Smooth muscle cell (in vitro differentiated cells): ENCODE results near the gene OR52E6. TPM values are rescaled to one million over a fixed set of nuclear protein-coding genes. Genes with fewer than 3 reads are reported as not detected.

Experiments
- DNase-seq: peaks from one replicate; lab custom pipeline; 2025; ENCODE audit not compliant: unreplicated experiment; lab: John Stamatoyannopoulos, UW
- H2AFZ ChIP-seq: fragments of 200-600 bp; sonication (generic); 2 replicates; pipeline ENCODE4 v1.6.0; 2016; ENCODE audit warnings: antibody characterized with exemption, low read depth, mild to moderate bottlenecking
- H3F3A ChIP-seq: fragments of 200-600 bp; sonication (generic); 2 replicates; pipeline ENCODE4 v1.6.0; 2017; ENCODE audit warnings: antibody characterized with exemption, low read depth
- H3K27ac ChIP-seq: fragments of 200-600 bp; sonication (generic); 2 replicates; pipeline ENCODE4 v1.5.1; 2016; ENCODE audit warnings: low read depth, mild to moderate bottlenecking
- H3K27me3 ChIP-seq: fragments of 200-600 bp; sonication (generic); 2 replicates; pipeline ENCODE4 v1.6.1; 2016; ENCODE audit warnings: low read depth, mild to moderate bottlenecking
- H3K36me3 ChIP-seq: fragments of 200-600 bp; sonication (generic); 2 replicates; pipeline ENCODE4 v1.5.1; 2016; ENCODE audit warnings: low read depth
- H3K4me1 ChIP-seq: fragments of 200-600 bp; sonication (generic); 2 replicates; pipeline ENCODE4 v1.5.1; 2016; ENCODE audit warnings: low read depth
- H3K4me2 ChIP-seq: fragments of 200-600 bp; sonication (generic); 2 replicates; pipeline ENCODE4 v1.6.0; 2016; ENCODE audit warnings: mild to moderate bottlenecking
- H3K4me3 ChIP-seq: fragments of 200-600 bp; sonication (generic); 2 replicates; pipeline ENCODE4 v1.5.1; 2016; ENCODE audit warnings: mild to moderate bottlenecking
- H3K79me2 ChIP-seq: fragments of 200-600 bp; sonication (generic); 2 replicates; pipeline ENCODE4 v1.6.0; 2016; ENCODE audit warnings: low read depth, mild to moderate bottlenecking
- H3K9ac ChIP-seq: fragments of 200-600 bp; sonication (generic); 2 replicates; pipeline ENCODE4 v1.6.0; 2016; ENCODE audit warnings: low read depth
- H3K9me3 ChIP-seq: fragments of 200-600 bp; sonication (generic); replicated peaks from 2 replicates; pipeline ENCODE4 v1.5.1; 2016; ENCODE audit warnings: low read depth
- H4K20me1 ChIP-seq: fragments of 200-600 bp; sonication (generic); 2 replicates; pipeline ENCODE4 v1.6.0; 2016; ENCODE audit warnings: low read depth
- WGBS: methylation state at CpG from one replicate; pipeline ENCODE4 v1.1.7; 2016; ENCODE audit warnings: low lambda C conversion rate; 5-methylcytosine and 5-hydroxymethylcytosine counted together
- polyA plus RNA-seq: library from polyadenylated mRNA; unstranded; fragments of >200 nt; fragmentation: Nextera tagmentation; extraction: Ambion mirVana; gene quantifications from 2 replicates; pipeline ENCODE4 v1.2.1, GENCODE V29; 2016
- total RNA-seq: library from RNA; depleted of rRNA; stranded (reverse); fragments of >200 nt; gene quantifications from 2 replicates; pipeline ENCODE4 v1.2.3, GENCODE V29; 2014
- TF ChIP-seq, protein P1 (sequence below): fragments of 200-600 bp; sonication (generic); IDR thresholded peaks from 2 replicates; pipeline ENCODE4 v1.5.1; 2017; ENCODE audit warnings: borderline replicate concordance, mild to moderate bottlenecking, antibody characterized with exemption; ENCODE audit not compliant: insufficient read depth, poor library complexity, severe bottlenecking

OR52E6 gene
- total and polyA plus RNA-seq, 2 experiments from 2014 or later = not detected

DNA sequence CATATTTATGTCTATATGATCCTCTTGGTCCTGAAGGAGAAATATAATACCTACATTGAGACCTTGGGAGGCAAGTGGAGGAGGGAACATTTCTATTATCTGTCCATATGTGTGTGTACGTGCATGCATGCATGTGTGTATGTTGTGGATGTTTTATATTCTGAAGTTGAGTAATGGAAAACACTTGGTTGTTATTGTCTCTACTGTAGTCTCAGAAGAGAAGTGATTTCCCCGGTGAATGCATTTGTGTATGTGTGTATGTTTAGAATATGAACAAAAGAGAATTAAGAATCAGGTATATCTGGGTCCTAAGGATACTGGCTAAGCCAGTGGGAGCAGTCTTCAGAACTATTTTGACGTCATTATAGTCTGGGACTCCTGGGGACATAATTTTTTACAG is 50.5 kb downstream of the OR52E6 start, which contains the start of gene OR52N1:
TSS of gene OR52N1 (minus strand) at position 101 of the 400 bp plus-strand sequence. CDS start 2,449 bp downstream, outside the sequence.
- TF ChIP-seq, protein P1, sequence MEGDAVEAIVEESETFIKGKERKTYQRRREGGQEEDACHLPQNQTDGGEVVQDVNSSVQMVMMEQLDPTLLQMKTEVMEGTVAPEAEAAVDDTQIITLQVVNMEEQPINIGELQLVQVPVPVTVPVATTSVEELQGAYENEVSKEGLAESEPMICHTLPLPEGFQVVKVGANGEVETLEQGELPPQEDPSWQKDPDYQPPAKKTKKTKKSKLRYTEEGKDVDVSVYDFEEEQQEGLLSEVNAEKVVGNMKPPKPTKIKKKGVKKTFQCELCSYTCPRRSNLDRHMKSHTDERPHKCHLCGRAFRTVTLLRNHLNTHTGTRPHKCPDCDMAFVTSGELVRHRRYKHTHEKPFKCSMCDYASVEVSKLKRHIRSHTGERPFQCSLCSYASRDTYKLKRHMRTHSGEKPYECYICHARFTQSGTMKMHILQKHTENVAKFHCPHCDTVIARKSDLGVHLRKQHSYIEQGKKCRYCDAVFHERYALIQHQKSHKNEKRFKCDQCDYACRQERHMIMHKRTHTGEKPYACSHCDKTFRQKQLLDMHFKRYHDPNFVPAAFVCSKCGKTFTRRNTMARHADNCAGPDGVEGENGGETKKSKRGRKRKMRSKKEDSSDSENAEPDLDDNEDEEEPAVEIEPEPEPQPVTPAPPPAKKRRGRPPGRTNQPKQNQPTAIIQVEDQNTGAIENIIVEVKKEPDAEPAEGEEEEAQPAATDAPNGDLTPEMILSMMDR = no peak
- Histone ChIP-seq H3K27ac (no peak within 1 kb of the TSS), H3K4me3 (no peak within 1 kb of the TSS), H3F3A (no peaks in the 10 kb centered on the region), H3K9me3 (no peaks in the 10 kb centered on the region), H4K20me1 (no peaks in the 10 kb centered on the region), H3K4me1 (no peaks in the 10 kb centered on the region), H3K79me2 (no peaks in the 10 kb centered on the region), H3K36me3 (no peaks in the 10 kb centered on the region), H3K27me3 (no peaks in the 10 kb centered on the region), H3K4me2 (no peak within 1 kb of the TSS), H2AFZ (no peak within 1 kb of the TSS), H3K9ac (no peak within 1 kb of the TSS)
- no peak for DNase-seq
- 81% methylated on average over 3 of the region's 3 CpGs for WGBS

Other genes starting within 250 kb of the OR52E6 start
- gene TRIM6, start 245.3 kb downstream of the OR52E6 start, total RNA-seq = 5.6 and 10.0 TPM in 2 replicates
- gene TRIM6, start 245.3 kb downstream of the OR52E6 start, polyA plus RNA-seq = 3.7 and 11.7 TPM in 2 replicates
- gene TRIM34, start 216.9 kb downstream of the OR52E6 start, total RNA-seq = 6.7 and 7.5 TPM in 2 replicates
- gene TRIM34, start 216.9 kb downstream of the OR52E6 start, polyA plus RNA-seq = 4.1 and 6.3 TPM in 2 replicates
- 22.2 and 27.6 TPM in 2 replicates for gene TRIM5, start 156.8 kb downstream of the OR52E6 start, total RNA-seq
- gene TRIM5, start 156.8 kb downstream of the OR52E6 start, polyA plus RNA-seq = 16.4 and 18.0 TPM in 2 replicates
- gene TRIM22, start 152.1 kb downstream of the OR52E6 start, total RNA-seq = 34.4 and 41.1 TPM in 2 replicates
- gene TRIM22, start 152.1 kb downstream of the OR52E6 start, polyA plus RNA-seq = 26.1 and 33.4 TPM in 2 replicates
- gene OR56B1, start 105.4 kb downstream of the OR52E6 start, total RNA-seq = not detected in 2 replicates
- not detected in 2 replicates for gene OR56B1, start 105.4 kb downstream of the OR52E6 start, polyA plus RNA-seq
- gene OR52N4, start 87.7 kb downstream of the OR52E6 start, total RNA-seq = 0.40 and 1.9 TPM in 2 replicates
- gene OR52N4, start 87.7 kb downstream of the OR52E6 start, polyA plus RNA-seq = not detected in 2 replicates
- gene OR52N5, start 58.5 kb downstream of the OR52E6 start, total RNA-seq = not detected in 2 replicates
- gene OR52N5, start 58.5 kb downstream of the OR52E6 start, polyA plus RNA-seq = not detected in 2 replicates
- not detected in 2 replicates for gene OR52N1, start 50.6 kb downstream of the OR52E6 start, total RNA-seq
- not detected in 2 replicates for gene OR52N1, start 50.6 kb downstream of the OR52E6 start, polyA plus RNA-seq
- not detected in 2 replicates for gene OR52N2, start 33.0 kb downstream of the OR52E6 start, total RNA-seq
- not detected in 2 replicates for gene OR52N2, start 33.0 kb downstream of the OR52E6 start, polyA plus RNA-seq
- not detected in 2 replicates for gene OR52E8, start 15.8 kb upstream of the OR52E6 start, total RNA-seq
- gene OR52E8, start 15.8 kb upstream of the OR52E6 start, polyA plus RNA-seq = not detected in 2 replicates
- 0.22 TPM in 1 of 2 replicates, not detected in the other for gene OR52E4, start 38.7 kb upstream of the OR52E6 start, total RNA-seq
- gene OR52E4, start 38.7 kb upstream of the OR52E6 start, polyA plus RNA-seq = not detected in 2 replicates
- not detected in 2 replicates for gene OR52E5, start 51.3 kb upstream of the OR52E6 start, total RNA-seq
- not detected in 2 replicates for gene OR52E5, start 51.3 kb upstream of the OR52E6 start, polyA plus RNA-seq
- gene OR56A3, start 100.4 kb upstream of the OR52E6 start, total RNA-seq = not detected in 2 replicates
- not detected in 2 replicates for gene OR56A3, start 100.4 kb upstream of the OR52E6 start, polyA plus RNA-seq
- 2.2 TPM in 1 of 2 replicates, not detected in the other for gene OR56A5, start 126.6 kb upstream of the OR52E6 start, total RNA-seq
- gene OR56A5, start 126.6 kb upstream of the OR52E6 start, polyA plus RNA-seq = not detected in 2 replicates
- 0.18 TPM in 1 of 2 replicates, not detected in the other for gene OR52L1, start 145.1 kb upstream of the OR52E6 start, total RNA-seq
- not detected in 2 replicates for gene OR52L1, start 145.1 kb upstream of the OR52E6 start, polyA plus RNA-seq
- gene OR56A4, start 165.0 kb upstream of the OR52E6 start, total RNA-seq = 0.13 TPM in 1 of 2 replicates, not detected in the other
- gene OR56A4, start 165.0 kb upstream of the OR52E6 start, polyA plus RNA-seq = not detected in 2 replicates
- 0.04 and 0.22 TPM in 2 replicates for gene OR56A1, start 188.9 kb upstream of the OR52E6 start, total RNA-seq
- gene OR56A1, start 188.9 kb upstream of the OR52E6 start, polyA plus RNA-seq = not detected in 2 replicates